HG03558 (cell line): ENCODE measurements around the gene DNAJB5.

Experiments
- ATAC-seq: cut with Tn5 transposase; IDR thresholded peaks from one replicate; pipeline ENCODE4 v1.9.1; 2021; ENCODE audit warnings: moderate number of reproducible peaks; ENCODE audit not compliant: unreplicated experiment; ENCODE audit errors: extremely low read depth

The DNAJB5 gene

DNA sequence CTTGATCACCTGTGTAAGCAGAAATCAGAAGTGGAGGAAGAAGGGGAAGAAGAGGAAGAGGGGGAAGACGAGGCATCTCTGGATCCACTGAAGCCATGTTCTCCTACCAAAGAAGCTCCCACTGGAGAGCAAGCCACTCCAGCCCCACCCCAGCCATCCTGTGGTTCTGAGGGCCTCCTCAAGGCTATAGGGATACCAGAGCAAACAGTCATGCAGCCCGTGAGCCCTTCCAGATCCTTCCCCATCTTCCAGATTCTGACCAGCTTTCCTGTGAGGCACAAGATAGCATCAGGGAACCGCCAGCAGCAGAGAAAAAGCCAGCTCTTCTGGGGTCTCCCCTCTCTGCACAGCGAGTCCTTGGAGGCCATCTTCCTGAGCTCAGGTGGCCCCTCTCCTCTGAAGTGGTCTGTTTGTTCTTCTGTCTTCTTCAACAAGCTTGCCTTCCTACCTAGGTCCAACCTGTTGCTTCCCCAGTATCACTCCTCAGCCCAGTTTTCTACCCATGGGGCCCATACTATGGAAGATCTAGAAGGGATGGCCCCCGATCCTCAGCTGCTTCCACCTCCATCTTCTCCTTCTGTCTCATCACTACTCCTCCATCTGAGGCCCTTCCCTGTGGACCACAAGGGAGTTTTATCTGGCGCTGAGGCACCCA lies 53.5 kb downstream of the DNAJB5 start:
- ATAC-seq, result no peak

DNA sequence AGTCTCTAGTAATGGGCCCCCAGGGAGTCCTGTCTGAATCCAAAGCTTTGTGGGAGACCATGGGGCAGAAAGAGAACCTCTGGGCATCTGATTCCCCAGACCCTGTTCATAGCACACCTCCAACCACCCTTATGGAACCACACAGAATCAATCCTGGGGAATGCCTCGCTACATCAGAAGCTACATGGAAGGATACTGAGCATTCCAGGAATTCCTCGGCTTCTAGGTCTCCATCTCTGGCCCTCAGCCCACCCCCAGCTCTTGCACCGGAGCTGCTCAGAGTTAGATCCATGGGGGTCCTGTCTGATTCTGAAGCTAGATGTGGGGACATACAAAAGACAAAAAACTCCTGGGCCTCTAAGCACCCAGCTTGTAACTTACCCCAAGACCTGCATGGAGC lies 54.5 kb downstream of the DNAJB5 start:
- no peak for ATAC-seq
